Stimulated activated CD4-positive, alpha-beta T cell treated with anti-CD3 and anti-CD28 coated beads, Interleukin-1b, Interleukin-23, amount 100 ng/mL, for 4 hours (primary cell): ENCODE measurements around the gene TCTN3.
"Not testable (repeated sequence)": the region's sequence is repeated elsewhere in the genome, so short reads cannot be mapped to it uniquely, and the experiment has no call there.

Source experiments
- DNase-seq, 2 donors: peaks; one replicate each; pipeline ENCODE4 v3.0.0-alpha.2; 2020; ENCODE audit warnings: low read depth in 2 of 2

TCTN3 gene

DNA sequence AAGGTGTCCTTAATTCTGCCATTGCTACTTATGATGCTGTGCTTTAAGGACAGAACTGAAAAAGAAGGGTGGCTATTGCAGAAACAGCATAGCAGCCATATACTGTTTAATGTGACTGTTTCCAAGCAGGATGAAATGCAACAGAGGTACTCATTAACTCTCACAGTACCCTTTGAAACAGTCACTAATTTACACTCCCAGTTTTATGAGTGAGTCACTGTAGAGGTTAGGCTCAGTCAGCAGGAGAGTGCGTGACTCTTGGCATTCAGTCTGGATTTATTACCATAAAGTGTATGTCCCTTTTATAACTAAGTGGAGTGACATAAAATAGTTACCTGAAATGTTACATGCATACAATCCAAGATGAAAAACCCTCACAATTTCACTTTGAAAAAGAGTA is 64.9 kb downstream of the TCTN3 start:
- no peak for DNase-seq

DNA sequence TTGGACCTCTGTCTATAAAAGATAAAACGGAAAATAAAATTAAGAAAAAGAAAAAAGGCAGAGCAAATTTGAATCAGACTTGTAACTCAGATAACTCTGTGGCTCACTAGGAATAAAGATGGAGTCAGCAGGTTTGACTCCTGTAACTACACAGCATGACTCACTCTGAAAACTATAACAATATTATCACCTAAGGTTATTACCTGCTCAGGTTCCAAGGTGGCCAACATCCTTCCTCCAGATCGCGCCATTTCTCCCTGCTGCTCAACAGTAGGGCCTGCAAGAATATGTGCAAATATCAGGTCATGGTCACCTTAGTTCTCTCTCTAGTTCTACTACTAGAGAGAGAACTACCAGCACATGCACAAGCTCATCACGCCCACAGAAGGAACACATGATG is 67.2 kb downstream of the TCTN3 start:
- no peak for DNase-seq

DNA sequence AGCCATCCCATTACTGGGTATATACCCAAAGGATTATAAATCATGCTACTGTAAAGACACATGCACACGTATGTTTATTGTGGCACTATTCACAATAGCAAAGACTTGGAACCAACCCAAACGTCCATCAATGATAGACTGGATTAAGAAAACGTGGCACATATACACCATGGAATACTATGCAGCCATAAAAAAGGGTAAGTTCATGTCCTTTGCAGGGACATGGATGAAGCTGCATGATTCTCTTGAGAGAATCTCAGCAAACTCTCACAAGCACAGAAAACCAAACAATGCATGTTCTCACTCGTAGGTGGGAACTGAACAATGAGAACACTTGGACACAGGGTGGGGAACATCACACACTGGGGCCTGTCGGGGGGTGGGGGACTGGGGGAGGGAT is 73.3 kb downstream of the TCTN3 start:
- DNase-seq: not testable (repeated sequence)

DNA sequence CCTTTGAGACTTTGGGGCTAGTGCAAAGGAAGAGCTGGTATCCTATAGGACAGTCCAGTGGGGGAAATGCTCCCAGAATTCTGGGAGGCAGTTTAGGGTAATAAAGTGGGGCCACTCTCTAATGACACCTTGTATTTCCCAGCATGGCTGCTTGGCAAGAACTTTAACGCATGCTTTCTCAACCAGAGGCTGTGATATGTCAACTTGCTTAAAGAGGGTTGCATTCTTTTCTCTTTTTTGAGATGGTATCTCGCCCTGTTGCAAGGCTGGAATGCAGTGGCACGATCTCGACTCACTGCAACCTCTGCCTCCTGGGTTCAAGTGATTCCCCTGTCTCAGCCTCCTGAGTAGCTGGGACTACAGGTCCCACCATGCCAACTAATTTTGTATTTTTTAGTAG is 75.6 kb downstream of the TCTN3 start:
- no peak for DNase-seq

DNA sequence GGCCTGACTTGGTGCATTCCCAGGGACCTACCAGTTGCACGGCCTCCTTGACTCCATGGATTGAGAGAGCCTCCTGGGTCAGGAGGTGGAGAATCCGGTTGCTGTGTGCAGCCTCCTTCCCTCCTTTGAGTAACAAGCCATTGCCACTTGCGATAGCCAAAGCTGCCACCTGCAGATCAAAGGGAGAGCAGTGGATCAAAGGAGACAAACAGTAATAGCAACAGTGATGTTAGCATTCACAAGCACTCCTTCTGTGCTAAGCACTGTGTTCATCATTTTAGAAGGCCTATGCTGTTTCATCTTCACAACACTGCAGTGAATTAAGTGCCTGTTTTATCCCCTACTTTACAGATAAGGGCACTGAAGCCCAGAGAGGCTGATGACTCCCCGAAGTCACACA is 77.3 kb downstream of the TCTN3 start:
- no peak for DNase-seq
